Keratinocyte (primary cell): Measurements from ENCODE around the gene LHX5. TPM values are rescaled to one million over a fixed set of nuclear protein-coding genes. Genes with fewer than 3 reads are reported as not detected.

Experiments
- DNase-seq: peaks from one replicate; pipeline ENCODE4 v3.0.0-alpha.2; 2011; ENCODE audit warnings: low read depth, missing footprints, low spot score
- FAIRE-seq: peaks from 2 replicates; lab custom pipeline; 2011; peaks lifted over from hg19 to GRCh38; lab: Jason Lieb, UNC
- H2AFZ ChIP-seq: 2 replicates; pipeline ENCODE4 v1.6.0; 2012; ENCODE audit warnings: low read length, control low read depth, inconsistent platforms; ENCODE audit not compliant: control insufficient read depth
- H3K27ac ChIP-seq: 2 replicates; pipeline ENCODE4 v1.5.1; 2011; ENCODE audit warnings: low read length; ENCODE audit not compliant: control insufficient read depth, insufficient read depth
- H3K27me3 ChIP-seq: 3 replicates; pipeline ENCODE4 v1.6.0; 2011; ENCODE audit warnings: low read length; ENCODE audit not compliant: control insufficient read depth, insufficient read depth; ENCODE audit errors: extremely low read depth
- H3K36me3 ChIP-seq, 2 experiments: 2 replicates in 1 of 2; 3 replicates in 1 of 2; pipeline ENCODE4 v1.5.1; 2011; ENCODE audit warnings: low read length in 2 of 2, mild to moderate bottlenecking in 1 of 2; ENCODE audit not compliant: control insufficient read depth in 2 of 2, insufficient read depth in 2 of 2; ENCODE audit errors: extremely low read depth in 1 of 2
- H3K4me1 ChIP-seq: 3 replicates; pipeline ENCODE4 v1.5.1; 2011; ENCODE audit warnings: low read length; ENCODE audit not compliant: control insufficient read depth, insufficient read depth; ENCODE audit errors: extremely low read depth
- H3K4me2 ChIP-seq: 3 replicates; pipeline ENCODE4 v1.6.0; 2011; ENCODE audit warnings: low read depth, low read length; ENCODE audit not compliant: control insufficient read depth, insufficient read depth; ENCODE audit errors: extremely low read depth
- H3K4me3 ChIP-seq, 3 experiments: fragments of 200-600 bp in 1 of 3; sonication (generic) in 1 of 3; 2 replicates in 2 of 3; 3 replicates in 1 of 3; pipeline ENCODE4 v1.5.1; 2011 to 2016; ENCODE audit warnings: low read length in 3 of 3, mild to moderate bottlenecking in 3 of 3, control low read depth in 2 of 3, inconsistent platforms in 1 of 3, low read depth in 1 of 3, mixed read lengths in 1 of 3, mixed run types in 1 of 3, moderate library complexity in 1 of 3; ENCODE audit not compliant: control insufficient read depth in 2 of 3, insufficient read depth in 2 of 3; ENCODE audit errors: extremely low read depth in 1 of 3
- H3K79me2 ChIP-seq: 2 replicates; pipeline ENCODE4 v1.6.0; 2012; ENCODE audit warnings: low read length; ENCODE audit not compliant: control insufficient read depth, insufficient read depth
- H3K9ac ChIP-seq: 3 replicates; pipeline ENCODE4 v1.6.0; 2011; ENCODE audit warnings: low read length; ENCODE audit not compliant: control insufficient read depth, insufficient read depth; ENCODE audit errors: extremely low read depth
- H3K9me1 ChIP-seq: 3 replicates; pipeline ENCODE4 v1.6.0; 2011; ENCODE audit warnings: low read length; ENCODE audit not compliant: control insufficient read depth, insufficient read depth; ENCODE audit errors: extremely low read depth
- H3K9me3 ChIP-seq: 2 replicates; pipeline ENCODE4 v1.5.1; 2012; ENCODE audit warnings: low read depth, low read length; ENCODE audit not compliant: control insufficient read depth
- H4K20me1 ChIP-seq: 3 replicates; pipeline ENCODE4 v1.6.0; 2011; ENCODE audit warnings: low read length; ENCODE audit not compliant: control insufficient read depth, insufficient read depth; ENCODE audit errors: extremely low read depth
- EZH2 ChIP-seq: IDR thresholded peaks from one replicate; pipeline ENCODE4 v1.6.1; 2012; ENCODE audit warnings: inconsistent platforms, mild to moderate bottlenecking, low read length, moderate library complexity
- dilution Hi-C: fragments of 300-500 bp; cut with MboI; formaldehyde crosslinking; loops from one replicate; pipeline ENCODE4 v1.7.0; 2020; ENCODE audit warnings: low sequenced_read_pairs; ENCODE audit not compliant: extremely low pct_ligation_motif_present
- polyA plus RNA-seq, 5 experiments: library from polyadenylated mRNA; depleted of rRNA in 3 of 5; stranded (reverse) in 3 of 5; stranded (forward) in 1 of 5; unstranded in 1 of 5; fragments of >200 nt; gene quantifications; 1 replicate in 1 of 5; 2 replicates in 3 of 5; 3 replicates in 1 of 5; pipeline versions ENCODE4 v1.2.1 to v1.2.3, GENCODE V29; 2011 to 2012; ENCODE audit warnings: missing spikeins in 2 of 5, low read depth in 1 of 5, low replicate concordance in 1 of 5
- TF ChIP-seq, protein P1 (sequence below), 3 experiments: IDR thresholded peaks in 1 of 3; conservative IDR thresholded peaks in 1 of 3; optimal IDR thresholded peaks in 1 of 3; 2 replicates in 2 of 3; 3 replicates in 1 of 3; pipeline versions ENCODE3 to v1.5.1; 2011; ENCODE audit warnings: low read length in 3 of 3, mild to moderate bottlenecking in 3 of 3, moderate library complexity in 2 of 3, control low read depth in 1 of 3, inconsistent platforms in 1 of 3; ENCODE audit not compliant: insufficient read depth in 2 of 3; ENCODE audit errors: extremely low read depth in 1 of 3

Gene LHX5
- polyA plus RNA-seq, 1 donor (not counting 4 experiments of a cell fraction or from before 2014, with no cell fraction given) = 0.04 TPM

GRCh38 chr12:113476176-113476986 is 4.7 kb upstream of the LHX5 start:
- H3K9ac ChIP-seq = no peak overlapping the region
- H3K27me3 ChIP-seq = peaks cover 96% of the 10 kb centered on the region
- H3K36me3 ChIP-seq = no peaks in the 10 kb centered on the region
- H3K4me2 ChIP-seq = no peak overlapping the region
- H3K9me3 ChIP-seq = no peaks in the 10 kb centered on the region
- TF ChIP-seq, protein P1, sequence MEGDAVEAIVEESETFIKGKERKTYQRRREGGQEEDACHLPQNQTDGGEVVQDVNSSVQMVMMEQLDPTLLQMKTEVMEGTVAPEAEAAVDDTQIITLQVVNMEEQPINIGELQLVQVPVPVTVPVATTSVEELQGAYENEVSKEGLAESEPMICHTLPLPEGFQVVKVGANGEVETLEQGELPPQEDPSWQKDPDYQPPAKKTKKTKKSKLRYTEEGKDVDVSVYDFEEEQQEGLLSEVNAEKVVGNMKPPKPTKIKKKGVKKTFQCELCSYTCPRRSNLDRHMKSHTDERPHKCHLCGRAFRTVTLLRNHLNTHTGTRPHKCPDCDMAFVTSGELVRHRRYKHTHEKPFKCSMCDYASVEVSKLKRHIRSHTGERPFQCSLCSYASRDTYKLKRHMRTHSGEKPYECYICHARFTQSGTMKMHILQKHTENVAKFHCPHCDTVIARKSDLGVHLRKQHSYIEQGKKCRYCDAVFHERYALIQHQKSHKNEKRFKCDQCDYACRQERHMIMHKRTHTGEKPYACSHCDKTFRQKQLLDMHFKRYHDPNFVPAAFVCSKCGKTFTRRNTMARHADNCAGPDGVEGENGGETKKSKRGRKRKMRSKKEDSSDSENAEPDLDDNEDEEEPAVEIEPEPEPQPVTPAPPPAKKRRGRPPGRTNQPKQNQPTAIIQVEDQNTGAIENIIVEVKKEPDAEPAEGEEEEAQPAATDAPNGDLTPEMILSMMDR (optimal IDR thresholded peaks at IDR 0.05 in 1 of 3, IDR thresholded peaks at IDR 0.05 in 1 of 3, conservative IDR thresholded peaks at IDR 0.05 in 1 of 3; ENCODE audit: extremely low read depth in 1 of 3, insufficient read depth in 2 of 3, low read length in 3 of 3) = no peak
- peak; percentile 93 for TF ChIP-seq EZH2
- dilution Hi-C loops = no loop called here
- no peak for DNase-seq
- FAIRE-seq = no peak
- no peaks in the 10 kb centered on the region for H3K79me2 ChIP-seq
- no peak overlapping the region for H2AFZ ChIP-seq
- H3K9me1 ChIP-seq = no peaks in the 10 kb centered on the region
- no peak overlapping the region for H3K4me3 ChIP-seq
- no peaks in the 10 kb centered on the region for H4K20me1 ChIP-seq
- H3K4me1 ChIP-seq = no peaks in the 10 kb centered on the region
- H3K27ac ChIP-seq = no peak overlapping the region

GRCh38 chr12:113475451-113476175 is 3.9 kb upstream of the LHX5 start:
- FAIRE-seq = no peak
- no peak overlapping the region for H2AFZ ChIP-seq
- dilution Hi-C loops = no loop called here
- H3K9me3 ChIP-seq = no peaks in the 10 kb centered on the region
- H3K9ac ChIP-seq = no peak overlapping the region
- no peak overlapping the region for H3K4me2 ChIP-seq
- H3K79me2 ChIP-seq = no peaks in the 10 kb centered on the region
- no peaks in the 10 kb centered on the region for H3K36me3 ChIP-seq
- H3K9me1 ChIP-seq = no peaks in the 10 kb centered on the region
- no peaks in the 10 kb centered on the region for H3K4me1 ChIP-seq
- no peak overlapping the region for H3K27ac ChIP-seq
- TF ChIP-seq, protein P1 (optimal IDR thresholded peaks at IDR 0.05 in 1 of 3, IDR thresholded peaks at IDR 0.05 in 1 of 3, conservative IDR thresholded peaks at IDR 0.05 in 1 of 3; ENCODE audit: extremely low read depth in 1 of 3, insufficient read depth in 2 of 3, low read length in 3 of 3) = no peak
- TF ChIP-seq EZH2 = no peak
- no peaks in the 10 kb centered on the region for H4K20me1 ChIP-seq
- H3K27me3 ChIP-seq = peaks cover 96% of the 10 kb centered on the region
- DNase-seq = no peak
- H3K4me3 ChIP-seq = no peak overlapping the region
